NCI-H128 (cell line): ENCODE measurements around the gene LSM2.

Experiments
- DNase-seq: peaks from one replicate; lab custom pipeline; 2025; ENCODE audit not compliant: unreplicated experiment; lab: John Stamatoyannopoulos, UW

LSM2 gene

DNA sequence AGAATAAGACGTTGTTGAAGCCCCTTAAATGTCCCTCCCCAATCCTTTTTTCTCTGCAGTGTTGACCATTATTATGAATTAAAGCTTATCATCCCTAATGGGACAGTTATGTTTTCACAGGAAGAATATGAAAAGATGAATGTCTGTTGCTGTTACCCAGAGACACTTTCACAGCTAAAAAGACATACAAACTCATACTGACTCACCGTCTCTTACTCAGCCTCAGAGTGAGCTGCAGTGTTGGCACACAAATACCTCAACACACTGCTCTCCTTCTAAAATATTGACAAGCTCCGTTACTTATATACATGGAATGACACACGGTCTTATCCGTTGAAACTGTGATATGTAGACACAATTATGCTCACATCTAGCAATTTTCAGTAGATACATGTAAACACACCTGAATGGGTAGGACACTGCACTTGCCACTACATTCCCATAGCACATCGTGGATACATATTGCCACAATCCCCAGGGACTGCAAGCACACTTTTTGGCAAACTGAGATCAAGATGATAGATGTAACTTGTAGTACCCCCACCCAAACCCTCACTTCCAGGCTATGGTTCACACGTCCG is 53.9 kb downstream of the LSM2 start:
- no peak for DNase-seq

DNA sequence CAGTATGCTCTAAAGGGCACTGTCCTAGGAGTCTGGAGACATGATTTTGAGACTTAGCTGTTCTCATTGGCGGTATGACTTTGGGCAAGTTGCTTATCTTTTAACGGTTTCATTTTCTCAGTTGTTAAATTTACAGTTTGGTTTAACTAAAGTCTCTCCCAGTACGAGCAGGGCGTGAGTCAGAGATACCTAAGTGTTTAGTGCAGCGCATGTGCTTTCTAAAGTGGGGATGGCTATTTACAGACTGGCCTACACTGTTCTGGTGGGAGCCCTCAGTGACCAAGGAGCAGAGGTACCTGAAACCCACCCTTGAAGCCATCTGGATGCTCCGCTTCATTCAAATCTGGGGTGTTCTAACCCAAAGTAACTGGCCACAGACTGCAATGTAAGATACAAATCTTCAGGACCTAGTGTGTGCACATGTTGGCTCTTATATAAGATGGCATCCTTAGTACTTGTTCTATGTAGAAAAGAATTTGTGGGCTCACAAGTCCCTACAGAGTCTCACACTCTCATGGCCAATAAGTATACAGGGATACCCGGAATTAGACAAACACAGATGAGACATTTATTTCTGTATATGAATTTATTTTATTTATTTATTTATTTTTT is 56.2 kb downstream of the LSM2 start:
- no peak for DNase-seq

DNA sequence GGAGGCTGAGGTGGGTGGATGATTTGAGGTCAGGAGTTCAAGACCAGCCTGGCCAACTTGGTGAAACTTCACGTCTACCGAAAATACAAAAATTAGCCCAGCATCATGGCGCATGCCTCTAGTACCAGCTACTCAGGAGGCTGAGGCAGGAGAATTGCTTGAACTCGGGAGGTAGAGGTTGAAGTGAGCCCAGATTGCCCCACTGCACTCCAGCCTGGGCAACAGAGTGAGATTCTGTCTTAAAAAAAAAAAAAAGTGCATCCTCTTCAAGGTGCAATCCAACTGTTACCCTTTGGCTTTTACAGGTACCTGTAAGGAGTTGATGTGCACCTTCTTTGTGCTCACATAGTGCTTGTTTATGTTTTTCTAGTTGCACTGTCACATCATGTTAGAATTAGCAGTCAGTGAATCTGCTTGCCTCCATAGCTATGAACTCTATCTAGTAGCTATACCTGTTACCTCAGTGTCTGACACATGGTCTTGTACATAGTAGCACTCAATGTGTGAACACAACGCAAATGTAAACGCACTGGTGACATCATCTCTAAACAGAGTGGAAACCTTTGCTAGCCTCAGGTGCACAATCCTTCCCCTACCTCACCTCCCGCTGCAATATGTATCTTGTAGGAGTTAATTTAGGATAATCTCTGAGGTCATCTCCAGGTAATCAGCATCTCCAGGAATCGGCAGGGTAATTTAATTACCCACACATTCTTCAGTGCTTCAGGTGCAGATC is 57.3 kb downstream of the LSM2 start:
- DNase-seq: no peak
